Measurements from ENCODE around the gene SFT2D2.

The SFT2D2 gene

DNA sequence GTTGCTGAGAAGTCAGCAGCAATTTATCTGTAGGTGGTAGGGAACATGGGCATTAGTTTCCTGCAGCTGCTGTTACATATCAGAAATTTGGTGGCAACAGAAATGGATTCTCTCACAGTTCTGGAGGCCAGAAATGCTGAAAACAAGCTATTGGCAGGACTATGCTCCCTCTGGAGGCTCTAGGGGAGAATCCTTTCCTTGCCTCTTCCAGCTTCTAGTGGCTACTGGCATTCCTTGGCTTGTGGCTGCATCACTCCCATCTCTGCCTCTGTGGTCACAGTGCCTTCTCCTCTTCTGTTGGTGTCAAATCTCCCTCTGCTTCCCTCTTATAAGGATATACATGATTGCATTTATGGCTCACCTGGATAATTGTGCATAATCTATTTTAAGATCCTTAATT lies 2.5 kb upstream of the SFT2D2 start:
- TF ChIP-seq, protein P1, sequence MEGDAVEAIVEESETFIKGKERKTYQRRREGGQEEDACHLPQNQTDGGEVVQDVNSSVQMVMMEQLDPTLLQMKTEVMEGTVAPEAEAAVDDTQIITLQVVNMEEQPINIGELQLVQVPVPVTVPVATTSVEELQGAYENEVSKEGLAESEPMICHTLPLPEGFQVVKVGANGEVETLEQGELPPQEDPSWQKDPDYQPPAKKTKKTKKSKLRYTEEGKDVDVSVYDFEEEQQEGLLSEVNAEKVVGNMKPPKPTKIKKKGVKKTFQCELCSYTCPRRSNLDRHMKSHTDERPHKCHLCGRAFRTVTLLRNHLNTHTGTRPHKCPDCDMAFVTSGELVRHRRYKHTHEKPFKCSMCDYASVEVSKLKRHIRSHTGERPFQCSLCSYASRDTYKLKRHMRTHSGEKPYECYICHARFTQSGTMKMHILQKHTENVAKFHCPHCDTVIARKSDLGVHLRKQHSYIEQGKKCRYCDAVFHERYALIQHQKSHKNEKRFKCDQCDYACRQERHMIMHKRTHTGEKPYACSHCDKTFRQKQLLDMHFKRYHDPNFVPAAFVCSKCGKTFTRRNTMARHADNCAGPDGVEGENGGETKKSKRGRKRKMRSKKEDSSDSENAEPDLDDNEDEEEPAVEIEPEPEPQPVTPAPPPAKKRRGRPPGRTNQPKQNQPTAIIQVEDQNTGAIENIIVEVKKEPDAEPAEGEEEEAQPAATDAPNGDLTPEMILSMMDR (IDR thresholded peaks at IDR 0.05; ENCODE audit: insufficient read depth, low read depth, low read length, missing control alignments), result no peak
- H3K4me3 ChIP-seq (ENCODE audit: low read length), result no peak overlapping the region
- DNase-seq (ENCODE audit: low read depth), result no peak

- TF ChIP-seq, protein P1 (IDR thresholded peaks at IDR 0.05; ENCODE audit: insufficient read depth, low read depth, low read length, missing control alignments), result no peak
- H3K4me3 ChIP-seq (ENCODE audit: low read length), result no peak overlapping the region
- peak; percentile 62 for DNase-seq (ENCODE audit: low read depth)
These were observed 1.9 kb upstream of the SFT2D2 start for GRCh38 chr1:168223681-168224540.

GRCh38 chr1:168224991-168225390 lies 813 bp upstream of the SFT2D2 start:
- TF ChIP-seq, protein P1 (IDR thresholded peaks at IDR 0.05; ENCODE audit: insufficient read depth, low read depth, low read length, missing control alignments), result no peak
- no peak for DNase-seq (ENCODE audit: low read depth)
- peak overlapping the region; percentile 83 for H3K4me3 ChIP-seq (ENCODE audit: low read length)

- TF ChIP-seq, protein P1 (IDR thresholded peaks at IDR 0.05; ENCODE audit: insufficient read depth, low read depth, low read length, missing control alignments), result no peak
- peak; percentile 26 for DNase-seq (ENCODE audit: low read depth)
These were observed 1.8 kb downstream of the SFT2D2 start for GRCh38 chr1:168227620-168228019.

DNA sequence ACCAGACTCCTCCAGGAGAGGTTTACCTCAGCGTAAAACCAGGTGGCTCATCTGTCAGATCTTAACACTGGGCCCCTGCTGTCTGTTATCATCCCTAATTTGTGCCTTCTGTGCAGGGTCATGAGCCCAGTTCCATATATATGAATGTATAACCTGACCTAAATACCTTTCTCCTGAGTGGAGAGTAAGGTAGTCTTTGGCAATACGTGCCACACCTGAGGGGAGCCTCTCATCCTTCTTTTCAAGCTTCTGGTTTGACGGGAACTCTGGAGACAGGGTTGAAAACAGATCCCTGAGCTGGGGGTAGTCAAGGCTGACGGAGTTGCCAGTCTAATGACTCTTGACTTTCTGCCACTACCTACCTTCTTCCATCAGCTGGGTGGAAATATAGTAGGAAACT lies 4.1 kb downstream of the SFT2D2 start:
- H3K4me3 ChIP-seq (ENCODE audit: low read length), result no peak overlapping the region
- peak; percentile 85 for DNase-seq (ENCODE audit: low read depth)
- TF ChIP-seq, protein P1 (IDR thresholded peaks at IDR 0.05; ENCODE audit: insufficient read depth, low read depth, low read length, missing control alignments), result no peak

More at GRCh38 chr1:168227620-168228019, 1.8 kb downstream of the SFT2D2 start:
- peak overlapping the region; percentile 83 for H3K4me3 ChIP-seq (ENCODE audit: low read length)

DNA sequence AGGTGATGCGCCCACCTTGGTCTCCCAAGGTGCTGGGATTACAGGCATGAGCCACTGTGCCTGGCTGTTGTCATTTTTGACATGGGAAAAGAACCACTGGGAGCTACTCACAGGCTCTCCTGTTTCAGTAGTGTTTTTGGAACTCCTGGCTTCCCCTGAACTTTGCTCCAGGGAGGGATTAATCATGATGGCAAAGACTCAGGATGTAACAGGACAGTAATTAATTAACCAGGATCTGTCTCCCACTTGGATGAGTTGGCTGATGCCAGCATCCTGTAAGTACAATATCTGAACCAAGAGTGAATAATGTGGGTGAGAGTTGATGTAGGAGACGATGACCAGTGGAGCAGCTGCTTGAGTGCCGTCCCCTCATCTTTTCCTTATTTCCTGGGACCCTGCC lies 4.9 kb downstream of the SFT2D2 start:
- no peak overlapping the region for H3K4me3 ChIP-seq (ENCODE audit: low read length)
- TF ChIP-seq, protein P1 (IDR thresholded peaks at IDR 0.05; ENCODE audit: insufficient read depth, low read depth, low read length, missing control alignments), result no peak
- DNase-seq (ENCODE audit: low read depth), result no peak
